Lung (tissue), 12 donors: ENCODE measurements around the gene ABLIM2. TPM values are rescaled to one million over a fixed set of nuclear protein-coding genes. Genes with fewer than 3 reads are reported as not detected.

Experiments
- ATAC-seq: fragments of 200-7000 bp; cut with Tn5 transposase; one replicate; pipeline ENCODE4 v1.9.1; 2020; ENCODE audit warnings: moderate number of reproducible peaks; ENCODE audit not compliant: insufficient read depth, low FRiP score
- DNase-seq, 3 donors: peaks; one replicate each; pipeline ENCODE4 v3.0.0-alpha.2; 2013 to 2017
- H3K27ac ChIP-seq, 2 donors: one replicate each; pipeline ENCODE4 v1.5.1; 2013; ENCODE audit warnings: mild to moderate bottlenecking in 2 of 2, moderate library complexity in 2 of 2, control low read depth in 1 of 2, inconsistent platforms in 1 of 2, low read depth in 1 of 2, low read length in 1 of 2
- H3K27me3 ChIP-seq, 3 donors: one replicate each; pipeline ENCODE4 v1.5.1; 2013; ENCODE audit warnings: low read length in 2 of 3; ENCODE audit not compliant: control insufficient read depth in 3 of 3, insufficient read depth in 3 of 3
- H3K36me3 ChIP-seq, 4 donors: one replicate each; pipeline ENCODE4 v1.5.1; 2013; ENCODE audit warnings: low read length in 4 of 4, mild to moderate bottlenecking in 1 of 4, moderate library complexity in 1 of 4; ENCODE audit not compliant: control insufficient read depth in 4 of 4, insufficient read depth in 4 of 4
- H3K4me1 ChIP-seq, 5 donors: one replicate each; pipeline ENCODE4 v1.5.1; 2013; ENCODE audit warnings: low read length in 5 of 5, mild to moderate bottlenecking in 2 of 5, moderate library complexity in 1 of 5; ENCODE audit not compliant: control insufficient read depth in 5 of 5, insufficient read depth in 5 of 5
- H3K4me3 ChIP-seq: one replicate; pipeline ENCODE4 v1.5.1; 2013; ENCODE audit warnings: mild to moderate bottlenecking, control low read depth, moderate library complexity
- H3K9ac ChIP-seq, 2 donors: one replicate each; pipeline ENCODE4 v1.5.1; 2013; ENCODE audit warnings: low read length in 2 of 2, control low read depth in 1 of 2; ENCODE audit not compliant: insufficient read depth in 1 of 2
- H3K9me3 ChIP-seq, 4 donors: one replicate each; pipeline ENCODE4 v1.5.1; 2013; ENCODE audit warnings: low read length in 3 of 4, mild to moderate bottlenecking in 1 of 4, moderate library complexity in 1 of 4; ENCODE audit not compliant: control insufficient read depth in 4 of 4, insufficient read depth in 3 of 4
- CTCF ChIP-seq: IDR thresholded peaks from 2 replicates; pipeline ENCODE4 v1.5.1; 2012; ENCODE audit warnings: mild to moderate bottlenecking; ENCODE audit errors: control extremely low read depth, extremely low read depth
- WGBS, 2 donors: extraction: QIAGEN DNeasy Blood & Tissue Kit; methylation state at CpG; one replicate each; pipeline ENCODE4 v1.1.7; 2013; 5-methylcytosine and 5-hydroxymethylcytosine counted together
- polyA plus RNA-seq, 2 donors: library from polyadenylated mRNA; stranded (reverse); fragments of 200-250 nt; gene quantifications; one replicate each; pipeline ENCODE4 v1.2.1, GENCODE V29; 2013
- total RNA-seq, 2 donors: library from RNA; depleted of rRNA in 1 of 2; stranded (reverse); fragments of >200 nt in 1 of 2; gene quantifications; one replicate each; pipeline ENCODE4 v1.2.1, GENCODE V29; 2014 to 2021
- donor health status: control.
- donor health status: control.
- donor health status: Bipolar disorder and iron deficiency.
- donor health status: healthy.
- donor health status: DM: yes; HTN: yes; CAD: no.

Gene ABLIM2
- total and polyA plus RNA-seq, 4 donors, result 1.7 to 10.9 (median 5.2) TPM

- WGBS, 2 donors, result 90% methylated on average over 22 of the region's 22 CpGs
- TF ChIP-seq CTCF, result no peak
- ATAC-seq, result no peak
These were observed 73.0 kb downstream of the ABLIM2 start for GRCh38 chr4:8085491-8086117.

GRCh38 chr4:8084712-8085490 is 73.7 kb downstream of the ABLIM2 start:
- Histone ChIP-seq H3K4me1 (peaks cover 0 to 17% (median 1%) of the 10 kb centered on the region in 5 donors), H3K4me3 (no peak overlapping the region), H3K9me3 (no peaks in the 10 kb centered on the region), H3K27me3 (no peaks in the 10 kb centered on the region), H3K9ac (no peak overlapping the region), H3K36me3 (no peaks in the 10 kb centered on the region), H3K27ac (no peak overlapping the region)
- DNase-seq (no peak), ATAC-seq (no peak)
- TF ChIP-seq CTCF, result no peak
- 87 to 91% methylated on average over 26 to 27 of the region's 27 CpGs for WGBS, 2 donors

More at GRCh38 chr4:8085491-8086117, 73.0 kb downstream of the ABLIM2 start:
- Histone ChIP-seq H3K27me3 (no peaks in the 10 kb centered on the region), H3K4me1 (peaks cover 0 to 10% (median 0%) of the 10 kb centered on the region in 5 donors), H3K27ac (no peak overlapping the region), H3K9ac (no peak overlapping the region), H3K4me3 (no peak overlapping the region), H3K9me3 (no peaks in the 10 kb centered on the region), H3K36me3 (no peaks in the 10 kb centered on the region)
- DNase-seq, result no peak

GRCh38 chr4:8084031-8084660 is 74.5 kb downstream of the ABLIM2 start:
- WGBS, 2 donors, result 88 to 89% methylated on average over 17 of the region's 17 CpGs
- no peaks in the 10 kb centered on the region for H3K9me3 ChIP-seq
- H3K27me3 ChIP-seq, result no peaks in the 10 kb centered on the region
- no peak for TF ChIP-seq CTCF
- H3K4me1 ChIP-seq, result peaks cover 0 to 24% (median 4%) of the 10 kb centered on the region in 5 donors
- no peak overlapping the region for H3K27ac ChIP-seq
- no peak overlapping the region for H3K4me3 ChIP-seq
- ATAC-seq (no peak), DNase-seq (no peak)
- no peak overlapping the region for H3K9ac ChIP-seq
- no peaks in the 10 kb centered on the region for H3K36me3 ChIP-seq
